ENCODE measurements around the gene TRIM9.
"Not testable (repeated sequence)": the region's sequence is repeated elsewhere in the genome, so short reads cannot be mapped to it uniquely, and the experiment has no call there.

The TRIM9 gene

GRCh38 chr14:50998612-50999011 is 96.3 kb downstream of the TRIM9 start:
- no peak overlapping the region for H3K4me3 ChIP-seq (ENCODE audit: control insufficient read depth, low read depth, low read length)
- no peak for TF ChIP-seq CTCF (conservative IDR thresholded peaks at IDR 0.05; ENCODE audit: control insufficient read depth, insufficient read depth, low read depth, low read length)
- no peak for DNase-seq (ENCODE audit: low read depth)

DNA sequence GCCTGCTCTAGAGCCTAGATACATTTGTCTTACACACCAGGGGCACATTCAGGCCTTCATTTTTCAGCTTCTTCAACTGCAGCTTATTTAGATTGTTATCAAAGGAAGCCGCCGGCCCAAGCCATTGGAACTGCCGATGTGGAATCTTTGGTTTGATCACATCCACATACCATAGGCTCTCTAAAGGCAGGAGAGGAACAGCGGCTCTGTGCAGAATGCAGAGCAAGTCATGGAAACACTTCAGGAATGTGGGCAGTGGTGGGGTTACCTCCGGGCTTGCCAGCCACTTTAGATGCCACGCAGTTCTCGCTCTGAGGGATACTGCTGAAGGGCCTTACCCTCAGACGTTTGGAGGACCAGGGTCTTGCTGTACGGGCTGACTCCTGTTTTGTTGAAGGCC is 97.2 kb downstream of the TRIM9 start:
- DNase-seq (ENCODE audit: low read depth), result no peak
- TF ChIP-seq CTCF (conservative IDR thresholded peaks at IDR 0.05; ENCODE audit: control insufficient read depth, insufficient read depth, low read depth, low read length), result no peak
- no peak overlapping the region for H3K4me3 ChIP-seq (ENCODE audit: control insufficient read depth, low read depth, low read length)

DNA sequence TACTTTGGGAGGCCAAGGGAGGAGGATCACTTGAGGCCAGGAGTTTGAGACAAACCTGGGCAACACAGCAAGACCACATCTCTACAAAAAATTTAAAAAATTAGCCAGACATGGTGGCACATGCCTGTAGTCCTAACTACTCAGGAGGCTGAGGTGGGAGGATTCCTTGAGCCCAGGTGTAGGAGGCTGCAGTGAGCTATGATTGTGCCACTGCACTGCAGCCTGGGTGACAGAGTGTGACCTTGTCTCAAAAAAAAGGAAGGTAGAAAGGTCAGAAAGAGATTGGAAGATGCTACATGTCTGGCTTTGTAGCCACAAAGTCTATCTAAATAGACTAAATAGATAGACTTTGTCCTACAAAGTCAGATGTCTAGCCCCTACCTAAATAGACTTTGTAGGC is 100.7 kb downstream of the TRIM9 start:
- DNase-seq (ENCODE audit: low read depth); H3K4me3 ChIP-seq (ENCODE audit: control insufficient read depth, low read depth, low read length): not testable (repeated sequence)

DNA sequence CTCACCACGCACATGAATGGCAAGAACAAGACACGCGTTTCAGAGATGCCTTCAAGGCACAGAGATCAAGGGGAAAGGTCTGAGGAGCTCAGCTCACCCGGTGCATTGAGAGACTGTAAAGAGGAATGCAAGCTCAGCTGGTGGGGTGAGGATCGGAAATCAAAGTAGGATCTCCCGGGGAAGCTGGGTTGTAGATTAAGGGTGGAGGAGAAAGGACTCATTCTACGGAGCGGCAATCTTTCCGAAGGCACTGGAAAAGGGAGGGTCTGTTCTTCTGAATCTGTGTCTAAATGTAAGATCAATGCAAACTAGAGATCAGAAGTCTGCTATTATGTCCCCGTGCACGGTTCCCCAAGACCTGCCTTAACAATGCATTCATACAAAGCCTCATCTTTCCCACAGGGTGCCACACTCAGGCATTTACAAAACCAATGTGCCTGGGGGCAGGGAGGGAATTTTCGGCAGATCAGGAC is 109.0 kb downstream of the TRIM9 start:
- H3K4me3 ChIP-seq (ENCODE audit: control insufficient read depth, low read depth, low read length), result no peak overlapping the region
- no peak for TF ChIP-seq CTCF (conservative IDR thresholded peaks at IDR 0.05; ENCODE audit: control insufficient read depth, insufficient read depth, low read depth, low read length)
- no peak for DNase-seq (ENCODE audit: low read depth)

- peak; percentile 23 for DNase-seq (ENCODE audit: low read depth)
- no peak for TF ChIP-seq CTCF (conservative IDR thresholded peaks at IDR 0.05; ENCODE audit: control insufficient read depth, insufficient read depth, low read depth, low read length)
- no peak overlapping the region for H3K4me3 ChIP-seq (ENCODE audit: control insufficient read depth, low read depth, low read length)
Measured at GRCh38 chr14:50985124-50985858, 109.6 kb downstream of the TRIM9 start.

DNA sequence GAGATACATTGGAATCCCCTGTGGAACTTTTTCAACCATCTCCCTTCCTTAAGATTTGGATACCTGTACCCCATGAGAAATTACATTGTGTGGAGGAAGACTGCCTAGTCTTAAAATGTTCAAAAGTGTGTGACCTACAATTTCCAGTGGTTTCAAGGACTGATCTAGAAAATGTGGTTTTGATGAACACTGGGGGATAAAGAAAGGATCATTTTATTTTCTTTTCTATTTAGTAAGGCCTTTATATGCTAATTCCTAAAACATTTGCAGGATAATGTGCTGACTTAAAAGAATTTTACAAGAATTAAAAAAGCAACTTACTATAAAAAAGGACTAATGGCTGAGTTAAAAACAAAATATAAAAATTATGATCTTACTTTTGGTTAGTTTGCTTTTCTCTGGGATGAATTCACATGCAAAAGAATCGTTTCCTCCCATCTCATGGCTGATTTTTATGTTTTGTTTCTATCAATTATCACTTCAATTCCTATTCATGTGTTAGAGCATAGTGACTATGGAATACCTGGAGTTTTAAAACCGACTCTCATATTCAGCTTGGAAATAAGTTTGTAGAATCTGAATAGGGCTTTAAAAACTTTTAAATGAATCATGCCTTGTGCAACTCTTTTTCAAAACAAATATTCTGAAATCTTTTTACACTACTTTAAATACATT is 110.7 kb downstream of the TRIM9 start:
- H3K4me3 ChIP-seq (ENCODE audit: control insufficient read depth, low read depth, low read length), result no peak overlapping the region
- no peak for TF ChIP-seq CTCF (conservative IDR thresholded peaks at IDR 0.05; ENCODE audit: control insufficient read depth, insufficient read depth, low read depth, low read length)
- no peak for DNase-seq (ENCODE audit: low read depth)
